GM15510 (cell line): ENCODE results near the gene SERTAD2.

Experiments used
- POLR2A ChIP-seq: IDR thresholded peaks from 3 replicates; pipeline ENCODE4 v1.6.1; 2011; ENCODE audit warnings: borderline replicate concordance; ENCODE audit not compliant: insufficient read length; ENCODE audit errors: extremely low read depth

SERTAD2 gene

DNA sequence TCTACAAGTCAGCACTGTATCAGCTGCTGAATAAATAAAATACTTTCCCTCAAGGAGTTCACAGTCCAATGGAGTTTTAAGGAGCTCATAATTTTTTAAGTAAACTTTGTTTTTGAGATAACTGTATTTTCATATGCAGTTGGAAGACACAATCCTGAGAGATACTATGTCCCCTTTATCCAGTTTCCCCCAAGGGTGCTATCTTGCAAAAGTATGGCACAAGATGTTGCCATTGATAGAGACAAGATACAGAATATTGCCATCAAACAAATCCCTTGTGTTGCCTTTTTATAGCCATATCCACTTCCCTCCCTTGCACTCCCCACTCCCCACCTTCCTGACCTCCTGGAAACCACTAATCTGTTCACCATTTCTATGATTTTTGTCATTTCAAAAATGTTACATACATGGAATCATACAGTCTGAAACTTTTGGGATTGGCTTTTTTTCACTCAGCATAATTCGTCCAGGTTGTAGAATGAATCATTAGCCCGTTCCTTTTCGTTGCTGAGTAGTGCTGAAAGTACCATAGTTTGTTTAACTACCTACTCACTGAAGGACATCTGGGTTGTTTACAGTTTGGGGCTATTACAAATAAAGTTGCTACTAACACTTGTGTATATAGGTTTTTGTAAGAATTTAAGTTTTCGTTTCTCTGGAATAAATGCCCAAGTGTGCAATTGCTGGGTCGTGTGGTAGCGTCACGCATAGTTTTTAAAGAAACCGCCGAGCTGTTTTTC lies 30.2 kb upstream of the SERTAD2 start:
- no peak for TF ChIP-seq POLR2A

DNA sequence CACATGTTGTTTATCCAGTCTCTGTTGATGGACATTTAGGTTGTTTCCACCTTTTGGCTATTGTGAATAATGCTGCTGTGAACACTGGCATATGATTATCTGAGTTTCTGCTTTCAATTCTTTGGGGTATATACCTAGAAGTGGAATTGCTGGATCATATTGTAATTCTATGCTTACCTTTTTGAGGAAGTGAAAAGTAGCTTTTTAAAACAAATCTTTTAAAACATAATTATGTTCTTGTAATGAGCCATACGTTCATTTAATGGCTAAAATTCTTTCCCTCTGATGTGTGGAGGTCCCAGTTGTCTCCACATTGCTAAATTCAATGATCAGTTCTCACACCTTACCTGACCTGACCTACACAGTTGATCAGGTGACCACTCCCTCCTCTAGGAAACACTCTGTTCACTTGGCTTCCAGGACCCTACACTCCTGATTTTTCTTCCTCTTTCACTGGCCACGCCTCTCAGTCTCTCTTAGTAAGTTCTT lies 27.8 kb upstream of the SERTAD2 start:
- no peak for TF ChIP-seq POLR2A

DNA sequence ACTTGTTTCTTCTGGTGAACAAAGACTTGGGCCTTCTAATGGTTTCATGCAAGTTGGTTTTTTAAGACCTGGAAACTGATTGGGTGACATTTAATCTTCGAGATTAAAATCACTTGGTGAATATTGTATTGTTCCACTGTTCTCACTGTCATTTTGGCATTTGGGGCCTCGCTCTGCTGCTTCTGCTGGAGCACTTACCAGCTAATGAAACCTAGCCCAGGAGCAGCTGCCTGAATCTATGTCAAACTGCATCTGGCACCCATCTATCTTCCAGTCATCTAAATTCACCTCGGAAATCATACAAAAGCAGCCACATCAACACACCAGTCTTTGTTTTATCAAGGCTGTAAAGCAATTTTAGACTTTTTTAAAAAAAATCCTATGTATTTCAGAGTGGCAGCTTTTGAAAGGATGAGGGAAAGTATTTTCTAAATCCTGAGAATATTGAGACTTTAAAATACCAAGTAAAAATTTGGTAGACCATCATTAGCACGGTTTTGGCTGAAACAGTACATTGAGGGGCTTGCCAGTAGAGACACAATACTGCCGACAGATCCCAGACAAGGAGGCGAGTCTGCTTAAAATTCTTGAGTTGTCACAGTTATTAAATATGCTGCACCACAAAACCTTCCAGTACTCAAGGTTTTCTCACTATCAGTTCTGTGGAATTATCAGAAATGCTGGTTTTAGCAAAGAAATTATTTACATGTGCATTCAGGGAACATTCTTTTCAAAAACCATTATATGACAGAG lies 26.1 kb upstream of the SERTAD2 start:
- TF ChIP-seq POLR2A: no peak

DNA sequence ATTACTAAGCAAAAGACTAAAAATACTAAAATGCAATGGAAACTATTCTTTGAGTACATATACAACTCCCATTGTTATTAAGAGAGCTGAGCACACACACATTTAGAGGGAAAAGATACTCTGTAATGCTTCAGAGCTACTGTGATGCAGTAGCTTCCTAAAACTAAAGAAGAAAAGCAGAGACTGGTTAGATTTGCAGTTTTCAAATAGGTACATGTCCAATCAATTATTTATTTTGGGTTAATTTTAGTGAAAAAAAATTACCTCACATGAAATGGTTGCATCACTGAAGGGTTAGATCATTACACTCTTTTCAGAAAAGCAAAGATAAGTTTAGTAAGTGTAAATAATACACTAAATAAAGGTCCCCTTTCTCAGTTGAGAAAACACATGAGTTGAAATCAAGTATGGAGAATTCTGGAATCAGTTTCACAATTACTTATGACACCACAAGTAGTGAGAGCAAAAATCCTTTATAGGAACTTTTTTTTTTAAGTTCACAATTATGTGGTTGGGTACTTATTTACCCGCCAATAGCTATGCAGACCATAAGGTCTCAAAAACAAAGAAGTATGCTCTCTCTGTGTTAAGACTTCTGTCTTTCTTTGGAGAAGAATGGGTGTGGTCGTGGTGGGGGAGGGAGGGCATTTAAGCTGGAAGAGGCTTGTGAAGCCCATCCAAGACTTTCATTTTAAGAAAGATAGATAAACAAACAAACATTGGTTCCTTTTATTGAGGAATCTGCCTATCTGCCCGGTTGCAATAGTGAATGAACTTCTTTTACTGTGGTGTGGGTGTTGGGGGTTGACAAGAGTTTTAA lies 25.3 kb upstream of the SERTAD2 start:
- TF ChIP-seq POLR2A: no peak

DNA sequence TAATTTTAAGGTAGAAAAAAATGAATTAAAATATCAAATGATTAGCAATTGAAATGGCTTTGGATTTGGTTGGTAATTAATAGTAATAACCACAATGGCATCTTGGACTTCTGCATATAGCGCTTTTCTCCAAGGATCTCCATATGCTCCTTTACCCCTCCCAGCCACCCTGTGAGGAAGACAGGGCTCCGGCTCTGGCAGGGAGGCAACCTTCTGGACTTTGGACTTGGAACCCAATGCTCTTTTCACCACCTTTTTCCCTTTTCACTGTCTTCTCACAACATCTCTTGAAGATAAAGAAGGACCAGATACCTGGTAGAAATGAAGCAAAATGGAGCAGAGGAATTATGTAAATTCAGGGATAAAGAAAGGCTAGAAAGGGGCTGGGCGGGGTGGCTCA lies 23.8 kb upstream of the SERTAD2 start:
- no peak for TF ChIP-seq POLR2A

DNA sequence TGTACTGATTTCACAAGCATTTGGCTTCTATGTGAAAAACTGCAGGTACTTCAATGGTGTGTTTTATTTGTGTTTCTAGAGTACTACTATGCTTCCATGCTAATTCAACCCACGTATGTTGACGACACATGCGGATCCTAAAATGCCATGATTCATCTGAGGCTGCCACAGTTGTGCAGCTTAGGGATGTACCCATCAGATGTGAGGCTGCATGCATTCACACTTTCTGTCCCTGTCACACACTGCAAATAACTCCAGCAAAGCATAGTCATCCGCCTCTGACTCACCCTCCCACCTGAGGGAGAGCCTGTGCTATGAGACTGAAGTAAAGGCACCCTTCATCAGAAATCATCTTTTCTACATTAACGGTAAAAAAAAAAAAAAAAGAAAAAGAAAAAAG lies 22.1 kb upstream of the SERTAD2 start:
- no peak for TF ChIP-seq POLR2A

DNA sequence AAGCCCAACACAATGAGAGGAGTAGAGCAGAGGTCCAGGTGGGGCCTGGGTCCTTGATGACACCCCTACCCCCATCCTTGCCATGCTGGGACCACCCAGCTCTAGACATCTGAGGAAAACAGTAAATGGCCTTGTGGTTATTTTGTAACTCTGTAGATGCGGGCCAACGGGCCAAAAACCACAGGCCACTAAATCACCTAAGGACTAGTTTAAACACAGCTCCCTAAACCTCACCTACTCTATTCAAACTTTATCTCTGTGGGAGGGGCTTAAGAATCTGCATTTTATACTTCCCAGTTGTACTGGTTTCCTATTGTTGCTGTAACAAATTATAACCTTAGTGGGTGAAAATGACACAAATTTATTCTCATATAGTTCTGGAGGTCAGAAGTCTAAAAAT lies 19.0 kb upstream of the SERTAD2 start:
- TF ChIP-seq POLR2A: no peak

DNA sequence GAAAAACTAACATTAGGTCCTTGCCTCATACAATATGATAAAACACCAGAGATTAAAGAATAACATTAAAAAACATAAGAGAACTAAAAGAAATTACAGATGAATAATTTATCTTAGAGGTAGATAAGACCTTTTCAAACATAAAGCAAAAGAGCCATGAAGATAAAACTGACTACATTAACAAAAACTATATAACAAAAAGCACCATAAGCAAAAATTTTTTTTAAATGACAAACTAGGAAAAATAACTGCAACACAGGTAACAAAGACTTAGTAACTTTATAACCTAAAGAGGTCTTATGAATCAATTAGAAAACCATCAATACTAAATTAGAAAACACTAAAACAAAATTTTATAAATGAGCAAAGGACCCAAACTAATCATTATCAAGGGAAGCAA lies 16.3 kb upstream of the SERTAD2 start:
- TF ChIP-seq POLR2A: no peak

DNA sequence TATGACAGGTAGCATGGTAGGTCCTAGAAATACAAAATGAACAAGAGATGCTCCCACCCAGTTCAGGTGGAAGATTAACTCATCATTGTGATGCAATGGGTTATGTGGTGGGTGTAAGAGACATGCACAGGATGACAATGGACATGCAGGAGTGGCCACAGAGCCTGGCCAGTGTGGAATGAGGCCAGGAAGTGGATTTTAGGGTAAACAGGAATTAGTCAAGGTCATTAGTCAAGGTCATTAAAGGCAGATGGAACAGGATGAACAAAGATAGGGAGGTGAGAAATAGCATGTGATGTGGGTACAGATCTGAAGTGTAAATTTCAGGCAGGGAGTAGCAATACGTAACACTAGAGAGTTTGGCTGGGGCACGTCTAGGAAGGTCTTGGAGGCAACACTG lies 15.6 kb upstream of the SERTAD2 start:
- no peak for TF ChIP-seq POLR2A

DNA sequence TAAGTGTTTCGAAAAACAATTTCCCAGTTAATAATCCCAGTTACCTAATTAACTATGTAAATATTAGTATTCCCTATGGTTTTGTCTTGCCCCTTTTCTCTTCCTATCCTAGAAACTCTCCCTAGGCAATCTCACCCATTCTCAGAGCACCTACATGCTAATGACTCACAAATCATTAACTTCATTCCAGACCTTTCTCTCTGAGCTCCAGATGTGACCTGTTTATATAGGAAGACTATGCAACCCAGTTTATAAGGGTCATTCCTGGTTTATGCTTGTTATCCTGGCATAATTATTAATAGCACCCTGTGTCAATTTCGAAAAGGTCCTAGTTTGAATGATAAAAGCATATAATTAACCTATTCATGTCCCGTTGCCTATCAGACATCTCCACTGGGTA lies 14.8 kb upstream of the SERTAD2 start:
- TF ChIP-seq POLR2A: no peak

DNA sequence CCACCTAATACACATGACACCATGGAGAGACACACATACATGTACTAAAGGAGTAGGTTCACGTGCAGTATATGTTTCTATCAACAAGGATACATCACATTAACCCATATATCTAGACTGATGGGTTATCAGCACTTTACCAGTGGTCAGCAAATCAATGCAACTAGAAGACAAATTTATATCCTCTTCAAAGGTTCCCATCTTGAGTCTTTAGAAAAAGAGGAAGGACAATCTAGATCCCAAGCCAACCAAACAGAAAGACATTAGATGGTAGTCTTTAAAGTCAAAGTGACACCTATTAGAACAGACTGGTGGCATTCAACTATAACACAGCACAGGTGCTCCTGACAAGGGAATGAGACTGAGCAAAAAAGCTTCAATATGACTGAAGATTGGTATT lies 13.8 kb upstream of the SERTAD2 start:
- TF ChIP-seq POLR2A: no peak

DNA sequence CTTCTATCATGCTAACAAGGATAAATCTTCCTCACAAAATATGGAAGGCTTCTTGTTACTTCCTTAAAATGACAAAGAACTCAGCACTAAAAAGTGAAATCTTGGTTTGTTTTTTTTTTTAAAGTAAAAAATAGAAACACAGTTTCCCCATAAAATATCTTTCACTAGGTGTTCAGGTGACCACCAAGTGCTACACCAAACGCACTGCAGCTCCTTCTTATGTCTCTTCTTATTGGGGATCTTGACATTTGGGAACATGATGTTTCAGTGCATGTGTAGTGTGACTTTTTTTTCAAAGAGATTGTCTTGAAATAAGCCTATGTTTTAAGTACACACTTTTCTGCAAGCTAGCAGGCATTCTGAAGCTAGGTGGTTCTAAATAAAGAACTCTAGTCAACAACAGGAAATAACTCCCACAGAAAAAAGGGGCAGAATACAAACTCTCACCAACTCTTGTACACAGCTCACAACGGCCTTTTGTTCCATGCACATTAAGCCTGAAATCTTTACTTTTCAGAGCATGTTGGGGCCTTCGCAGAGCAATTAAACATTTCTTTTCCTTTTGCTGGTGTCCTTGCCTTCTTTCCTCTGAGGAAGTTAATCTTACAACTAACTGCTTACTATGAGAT lies 13.2 kb upstream of the SERTAD2 start:
- TF ChIP-seq POLR2A: no peak

DNA sequence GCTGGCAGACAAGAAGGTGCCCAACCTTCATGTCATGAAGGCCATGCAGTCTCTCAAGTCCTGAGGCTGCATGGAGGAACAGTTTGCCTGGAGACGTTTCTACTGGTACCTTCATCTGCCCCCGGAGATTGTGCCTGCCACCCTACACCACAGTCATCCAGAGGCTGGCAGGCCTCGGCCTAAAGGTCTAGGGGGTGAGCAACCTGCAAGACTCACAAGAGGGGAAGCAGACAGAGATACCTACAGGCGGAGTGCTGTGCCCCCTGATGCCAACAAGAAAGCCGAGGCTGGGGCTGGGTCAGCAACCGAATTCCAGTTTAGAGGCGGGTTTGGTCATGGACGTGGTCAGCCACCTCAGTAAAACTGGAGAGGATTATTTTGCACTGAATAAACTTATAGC lies 12.0 kb upstream of the SERTAD2 start:
- no peak for TF ChIP-seq POLR2A

DNA sequence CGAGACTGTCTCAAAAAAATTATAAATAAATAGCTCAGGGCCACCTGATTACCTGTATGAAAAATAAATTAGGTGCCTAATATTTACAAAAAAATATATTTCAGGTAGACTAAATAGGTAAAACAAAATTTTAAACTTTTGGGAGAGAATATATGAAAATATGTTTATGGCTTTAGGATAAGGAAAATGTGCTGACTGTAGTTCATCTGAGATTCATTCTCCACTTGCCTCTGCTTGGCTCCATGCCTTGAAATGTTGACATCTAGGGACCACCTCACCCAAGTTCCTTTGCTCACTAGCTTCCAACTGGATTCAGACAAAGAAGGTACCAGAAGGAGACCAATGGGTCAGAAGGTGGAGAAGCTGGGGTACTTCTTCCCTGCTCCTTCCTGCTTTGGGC lies 9.7 kb upstream of the SERTAD2 start:
- TF ChIP-seq POLR2A: no peak

DNA sequence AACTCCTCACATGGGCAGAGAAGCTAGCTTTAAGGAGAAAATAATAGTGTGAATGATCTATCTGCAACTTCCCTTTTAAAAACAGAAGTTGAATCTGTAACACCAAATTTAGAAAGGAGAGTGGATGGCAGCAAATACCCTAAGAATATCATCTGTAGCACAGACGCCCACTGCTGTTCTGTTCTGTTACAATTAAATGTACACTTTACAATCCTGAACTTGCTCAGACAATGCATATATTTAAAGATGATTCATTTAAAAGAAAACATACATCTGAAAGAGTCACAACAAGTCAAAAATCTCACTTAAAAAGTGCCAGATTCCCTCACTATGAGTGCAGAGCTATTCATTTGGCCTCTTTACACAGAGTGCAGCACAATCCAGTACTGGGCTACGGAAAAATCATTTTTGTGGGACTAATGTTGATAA lies 8.0 kb upstream of the SERTAD2 start:
- no peak for TF ChIP-seq POLR2A

DNA sequence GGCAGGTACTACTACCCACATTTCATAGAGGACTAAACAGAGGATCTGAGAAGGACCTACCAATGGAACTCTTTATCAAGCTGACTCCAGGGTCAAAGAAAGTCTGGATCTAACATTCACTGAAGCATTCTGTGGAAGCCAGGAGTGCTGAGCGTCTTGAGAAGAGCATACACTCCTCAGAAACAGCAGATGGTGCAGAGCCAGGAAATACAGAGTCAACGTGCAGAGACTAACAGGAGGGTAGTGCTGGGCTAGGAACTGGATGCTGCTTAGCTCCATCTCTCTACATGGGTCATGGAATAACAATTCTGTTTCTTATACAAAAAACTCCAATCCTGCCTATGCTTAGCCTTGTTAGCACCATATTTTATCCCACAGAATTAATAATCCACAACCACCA lies 5.5 kb upstream of the SERTAD2 start:
- no peak for TF ChIP-seq POLR2A

DNA sequence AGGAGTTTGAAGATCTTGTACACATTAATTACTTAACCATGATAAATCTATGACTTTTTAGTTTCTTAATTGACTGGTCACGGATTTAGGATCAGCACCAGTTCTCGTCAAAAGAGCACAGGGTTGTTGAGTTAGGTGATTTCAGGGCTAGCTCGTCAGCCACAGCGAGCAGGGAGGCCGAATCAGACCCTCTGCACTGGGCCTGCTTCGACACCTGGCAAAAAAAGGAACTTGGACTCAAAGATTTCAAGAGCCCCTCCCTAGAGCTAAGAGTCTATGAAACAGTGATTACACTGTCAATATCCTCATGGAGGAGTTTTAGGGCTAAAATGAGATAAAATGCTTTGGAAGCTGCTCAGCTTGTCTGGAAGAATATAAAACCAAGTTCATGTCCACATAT lies 4.6 kb upstream of the SERTAD2 start:
- no peak for TF ChIP-seq POLR2A
